SK-N-DZ (cell line): ENCODE data around the gene LYRM7.
A peak's percentile ranks its signal among the peaks of the same experiment; 100 is the strongest.
"Not testable (repeated sequence)": the region's sequence is repeated elsewhere in the genome, so short reads cannot be mapped to it uniquely, and the experiment has no call there.

Experiments used
- DNase-seq: peaks from one replicate; pipeline ENCODE4 v3.0.0-alpha.2; 2015; ENCODE audit warnings: low spot score

The LYRM7 gene

DNA sequence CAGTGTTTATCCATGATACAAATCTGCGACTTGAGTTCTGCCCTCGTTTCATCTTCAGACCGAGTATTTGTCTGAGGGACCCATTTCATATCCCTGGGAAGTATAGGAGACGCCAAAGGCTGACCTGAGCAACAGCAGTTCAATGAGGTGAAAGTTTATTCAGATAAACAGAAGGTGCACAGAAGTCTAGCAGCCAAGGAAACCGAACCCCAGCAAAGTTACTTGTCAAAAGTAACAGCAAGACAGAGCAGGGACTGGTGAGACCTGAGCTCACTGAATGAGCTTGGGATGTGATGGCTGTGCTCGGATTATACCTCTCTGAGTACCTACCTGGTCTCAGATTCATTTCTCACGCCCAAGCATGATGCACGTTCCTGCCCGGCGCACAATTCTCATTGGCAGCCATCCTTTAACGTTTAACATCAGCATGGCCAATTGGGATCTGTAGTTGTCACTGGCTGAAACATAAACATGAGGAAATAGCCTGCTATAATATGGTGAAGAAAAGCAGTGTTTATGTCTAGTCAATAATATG is 599 bp downstream of the LYRM7 start:
- DNase-seq, result peak; percentile 27

DNA sequence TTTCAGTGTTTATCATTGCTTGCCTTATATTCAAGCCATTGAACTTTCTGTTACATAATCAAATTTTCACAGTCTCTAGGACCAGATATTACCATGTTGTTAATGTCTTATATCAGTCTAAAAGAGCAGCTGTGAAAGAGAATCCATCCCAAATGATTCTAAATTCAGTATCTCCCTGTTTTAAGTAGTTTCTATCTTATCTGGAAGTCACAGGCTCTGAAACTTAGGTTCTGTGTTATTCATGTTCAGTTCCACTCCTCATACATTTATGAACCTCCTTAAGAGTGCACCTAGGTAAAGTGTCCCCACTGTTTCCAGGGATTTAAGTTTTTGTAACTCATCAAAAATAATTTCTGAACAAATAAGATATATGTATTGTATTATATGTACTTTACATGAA is 9.7 kb downstream of the LYRM7 start:
- DNase-seq, result no peak

DNA sequence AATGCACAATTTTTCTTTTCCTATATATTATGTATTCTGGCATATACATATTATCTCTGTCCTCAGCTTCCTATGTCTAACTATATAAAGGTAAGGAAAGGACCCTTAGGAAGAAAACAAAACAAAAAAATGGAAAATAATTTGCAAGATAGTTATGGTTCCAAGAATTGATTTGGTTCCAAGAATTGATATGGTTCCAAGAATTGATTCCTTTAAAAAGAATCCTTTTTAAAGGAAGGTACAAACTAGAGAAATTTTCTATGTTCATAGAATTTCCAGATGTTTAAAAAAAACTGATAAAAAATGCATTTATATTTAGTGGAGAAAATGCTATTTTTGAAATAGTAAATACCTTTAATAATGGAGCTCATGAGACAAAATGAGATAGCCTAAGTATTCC is 12.1 kb downstream of the LYRM7 start:
- DNase-seq, result no peak

DNA sequence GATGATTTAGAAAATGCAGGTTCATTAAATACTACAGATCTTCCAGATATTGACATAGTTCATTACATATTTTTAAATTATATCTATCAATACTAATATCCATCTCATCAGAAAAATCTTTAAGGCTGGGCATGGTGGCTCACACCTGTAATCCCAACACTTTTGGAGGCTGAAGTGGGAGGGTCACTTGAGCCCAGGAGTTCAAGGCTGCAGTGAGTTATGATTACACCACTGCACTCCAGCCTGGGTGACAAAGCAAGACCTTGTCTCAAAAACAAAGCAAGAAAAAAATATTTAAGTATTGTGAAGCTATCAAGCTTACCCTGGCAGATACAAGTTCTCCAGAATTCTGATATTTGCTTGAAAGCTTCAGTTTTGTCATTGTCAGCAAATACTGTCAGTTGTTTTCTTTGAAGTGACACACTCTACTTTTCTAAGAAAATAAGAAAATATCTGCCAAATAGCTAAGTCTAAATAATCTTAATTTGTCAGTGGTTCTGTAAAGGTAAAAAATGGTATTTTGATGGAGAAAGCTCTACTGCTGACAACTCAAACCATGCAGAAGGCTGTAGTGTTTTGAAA is 14.9 kb downstream of the LYRM7 start:
- no peak for DNase-seq

DNA sequence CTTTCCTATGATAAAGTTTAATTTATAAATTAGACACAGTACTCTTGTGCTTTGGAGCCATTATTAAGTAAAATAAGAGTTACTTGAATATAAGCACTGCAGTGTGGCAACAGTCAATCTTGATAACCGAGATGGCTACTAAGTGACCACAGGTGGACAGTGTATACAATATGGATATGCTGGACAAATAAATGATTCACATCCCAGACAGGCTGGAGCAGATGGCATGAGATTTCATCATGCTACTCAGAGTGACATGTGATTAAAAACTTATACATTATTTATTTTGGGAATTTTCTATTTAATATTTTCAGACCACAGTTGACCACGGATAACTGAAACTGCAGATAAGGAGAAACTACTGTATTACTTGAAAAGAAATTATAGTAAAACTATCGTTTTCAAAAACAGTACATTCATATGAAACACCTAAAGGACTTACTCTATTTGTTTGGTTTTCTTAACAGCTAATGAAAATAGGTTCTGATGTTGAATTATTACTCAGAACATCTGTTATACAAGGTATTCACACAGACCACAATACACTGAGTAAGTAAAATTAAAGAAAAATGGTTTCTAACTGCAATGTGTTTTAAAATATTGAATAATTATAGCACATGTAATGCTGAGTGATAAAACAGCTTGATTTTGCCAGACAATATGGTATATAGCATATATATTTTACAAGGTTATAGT is 16.0 kb downstream of the LYRM7 start:
- no peak for DNase-seq

DNA sequence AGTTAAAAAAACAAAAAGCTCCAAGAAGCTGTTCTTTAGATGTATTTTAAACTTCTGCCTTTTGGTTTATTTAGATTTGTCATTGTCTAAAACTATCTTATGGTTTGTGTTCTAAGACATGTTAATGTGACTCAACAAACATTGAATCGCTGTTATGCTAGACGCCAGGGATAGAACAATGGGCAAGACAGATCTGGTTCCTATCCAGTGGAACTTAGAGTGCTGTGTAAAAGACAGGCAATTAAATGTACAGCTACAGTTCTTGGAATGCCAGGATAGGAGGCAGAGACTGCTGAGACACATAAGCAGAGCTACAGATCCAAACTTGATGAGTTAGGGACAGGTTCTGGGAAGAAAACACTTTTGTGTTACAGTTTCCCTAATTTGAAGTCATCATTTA is 22.4 kb downstream of the LYRM7 start:
- no peak for DNase-seq

DNA sequence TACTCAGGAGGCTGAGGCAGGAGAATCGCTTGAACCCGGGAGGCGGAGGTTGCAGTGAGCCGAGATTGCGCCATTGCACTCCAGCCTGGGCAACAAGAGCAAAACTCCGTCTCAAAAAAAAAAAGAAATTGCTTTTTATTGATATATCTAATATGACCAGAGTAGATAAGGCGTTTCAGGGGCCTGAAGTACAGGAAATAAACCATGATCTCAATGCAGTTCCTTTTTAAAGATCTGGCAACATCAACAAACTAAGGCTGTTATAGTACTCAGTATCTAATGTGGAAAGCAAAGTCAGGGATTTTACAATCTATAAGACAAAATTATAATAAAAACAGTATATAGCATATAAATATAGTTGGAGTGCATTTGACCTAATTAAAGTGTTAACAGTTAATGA is 23.2 kb downstream of the LYRM7 start:
- not testable (repeated sequence) for DNase-seq

DNA sequence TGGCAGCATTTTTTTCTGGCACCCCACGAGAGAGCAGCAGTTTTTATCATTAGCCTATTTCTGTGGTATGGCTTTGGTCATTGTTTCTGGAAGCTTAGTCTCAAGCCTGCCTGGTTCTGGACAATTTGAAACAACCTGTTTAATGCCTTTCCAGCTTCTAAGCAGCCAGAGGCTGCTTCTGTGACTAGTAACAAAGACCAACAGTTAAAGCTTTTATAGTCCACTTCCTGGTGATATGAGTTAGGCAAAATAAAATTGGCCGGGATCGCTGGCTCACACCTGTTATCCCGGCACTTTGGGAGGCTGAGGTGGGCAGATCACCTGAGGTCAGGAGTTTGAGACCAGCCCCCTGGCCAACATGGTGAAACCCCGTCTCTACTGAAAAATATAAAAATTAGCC is 24.0 kb downstream of the LYRM7 start:
- no peak for DNase-seq

DNA sequence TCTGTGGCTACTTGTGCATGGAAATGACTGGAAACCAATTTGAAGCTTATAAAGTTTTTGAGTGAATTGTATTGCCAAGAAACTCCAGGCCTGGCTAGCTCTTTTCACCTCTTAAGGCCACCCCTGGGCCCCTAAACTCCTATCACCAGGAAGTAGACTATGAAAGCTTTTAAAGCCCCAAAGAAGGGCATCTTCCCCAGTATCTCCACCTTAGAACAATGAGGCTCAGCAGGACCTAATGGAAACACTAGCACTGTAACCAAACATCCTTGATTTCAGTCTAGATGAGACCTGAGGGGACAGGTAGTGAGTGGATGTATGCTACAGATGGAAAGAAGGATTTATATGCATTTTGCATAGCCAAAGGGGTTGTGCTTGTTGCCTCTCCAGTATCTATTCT is 25.0 kb downstream of the LYRM7 start:
- DNase-seq, result no peak

DNA sequence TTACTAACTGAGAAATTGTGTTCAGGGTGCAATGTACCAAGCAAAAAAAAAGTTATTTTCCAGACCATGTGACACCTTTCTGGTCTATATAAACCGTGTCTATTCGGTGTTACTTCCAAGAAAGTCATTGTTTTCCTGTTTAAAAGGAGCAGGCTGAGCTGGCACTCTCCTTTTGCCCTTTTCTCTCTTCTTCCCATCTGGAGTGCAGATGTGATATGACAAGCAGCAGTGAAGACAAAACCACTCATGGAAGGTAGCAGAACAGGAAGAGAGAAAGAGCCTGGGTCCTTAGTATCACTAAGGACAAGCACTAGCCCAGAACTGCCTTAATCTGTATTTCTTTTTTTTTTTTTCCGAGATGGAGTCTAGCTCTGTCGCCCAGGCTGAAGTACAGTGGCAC is 25.6 kb downstream of the LYRM7 start:
- DNase-seq, result no peak

DNA sequence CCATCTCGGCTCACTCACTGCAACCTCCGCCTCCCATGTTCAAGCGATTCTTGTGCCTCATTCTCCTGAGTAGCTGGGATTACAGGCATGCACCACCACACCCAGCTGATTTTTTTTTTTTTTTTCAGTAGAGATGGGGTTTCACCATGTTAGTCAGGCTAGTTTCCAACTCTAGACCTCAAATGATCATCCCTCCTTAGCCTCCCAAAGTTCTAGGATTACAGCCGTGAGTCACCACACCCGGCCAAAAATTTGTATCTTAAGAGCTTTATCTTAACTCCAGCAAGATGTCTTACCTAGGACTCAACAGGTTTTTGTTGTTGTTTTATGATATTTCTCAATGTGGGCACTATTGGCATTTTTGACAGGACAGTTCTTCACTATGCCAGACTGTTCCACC is 27.9 kb downstream of the LYRM7 start:
- no peak for DNase-seq

DNA sequence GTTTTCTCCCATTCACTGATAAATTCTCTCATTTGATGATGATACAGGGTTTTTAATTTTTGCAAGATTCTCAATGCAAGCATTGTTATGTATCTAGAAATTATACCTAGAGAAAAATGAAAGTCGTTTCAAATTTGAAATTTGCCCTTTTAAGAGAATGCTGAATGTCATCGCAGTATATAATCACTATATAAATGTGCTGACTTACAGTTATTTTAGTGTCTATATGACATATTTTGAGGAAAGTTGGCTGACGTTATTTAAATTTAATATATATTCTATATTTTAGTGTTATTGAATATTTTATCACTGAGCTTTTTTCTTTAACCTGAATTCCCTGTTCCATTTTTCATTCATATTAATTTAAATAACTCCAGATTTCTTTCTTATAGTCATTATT is 29.8 kb downstream of the LYRM7 start:
- DNase-seq, result no peak

DNA sequence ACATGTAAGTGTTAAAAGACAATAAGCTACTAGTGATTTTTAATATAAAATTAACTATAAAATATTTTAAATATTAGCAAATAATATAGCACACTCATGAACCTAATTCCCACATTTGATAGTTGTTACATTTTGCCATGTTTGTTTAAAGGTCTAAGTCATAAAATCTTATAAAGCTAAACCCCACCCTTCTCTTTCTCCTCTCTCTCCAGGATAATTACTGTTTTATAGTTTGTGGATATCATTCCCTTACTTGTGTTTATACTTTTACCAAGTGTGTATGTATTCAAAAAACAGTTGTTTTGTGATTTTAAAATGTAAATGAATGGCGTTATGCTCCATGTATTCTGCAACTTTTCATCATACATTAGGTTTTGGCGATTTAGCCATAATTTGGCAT is 34.2 kb downstream of the LYRM7 start:
- no peak for DNase-seq

DNA sequence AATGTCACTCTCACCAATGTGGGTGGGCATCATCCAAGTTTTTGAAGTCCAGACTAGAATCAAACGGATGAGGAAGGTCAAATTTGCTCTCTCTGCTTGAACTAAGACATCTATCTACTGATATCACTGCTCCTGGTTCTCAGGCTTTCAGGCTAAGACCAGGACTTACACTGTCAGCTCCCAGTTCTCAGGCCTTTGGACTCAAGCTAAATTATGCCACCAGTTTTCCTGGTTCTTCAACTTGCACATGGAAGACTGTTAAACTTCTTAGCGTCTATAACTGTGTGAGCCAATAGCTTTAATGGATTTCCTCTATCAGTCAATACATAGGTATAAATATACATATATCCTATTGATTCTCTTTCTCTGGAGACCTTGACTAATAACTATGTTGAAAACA is 35.3 kb downstream of the LYRM7 start:
- DNase-seq, result no peak

DNA sequence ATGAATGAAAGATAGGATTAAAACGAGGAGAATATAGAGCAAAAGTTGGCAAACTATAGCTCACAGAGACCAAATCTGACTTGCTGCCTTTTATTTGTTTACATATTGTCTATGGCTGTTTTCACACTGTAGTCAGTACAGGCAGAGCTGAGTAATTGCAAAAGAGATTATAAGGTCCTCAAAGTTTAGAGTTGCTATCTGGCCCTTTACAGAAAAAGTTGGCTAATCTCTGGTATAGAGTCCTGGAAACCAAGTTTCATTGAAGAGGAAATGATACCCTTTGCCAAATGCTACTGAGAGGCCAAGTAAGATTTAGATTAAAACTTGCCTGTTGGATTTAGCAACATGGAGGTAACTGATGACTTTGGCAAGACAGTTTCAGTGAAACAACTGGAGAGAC is 36.0 kb downstream of the LYRM7 start:
- no peak for DNase-seq

DNA sequence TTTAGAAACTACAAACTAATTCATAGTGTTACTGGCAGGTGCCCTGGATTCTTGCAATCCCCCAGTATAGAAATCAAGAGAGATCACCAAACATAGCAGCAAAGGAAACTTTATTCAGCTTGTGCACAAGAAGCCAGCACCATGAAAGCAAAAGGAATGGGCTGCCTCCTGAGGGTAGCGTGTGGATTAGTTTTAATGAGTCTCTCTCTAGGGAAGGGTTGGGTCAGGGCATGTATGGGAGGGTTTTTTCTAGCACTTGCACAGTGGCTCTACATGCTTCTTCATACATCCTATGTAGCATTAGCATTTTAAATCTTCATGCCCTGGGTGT is 38.4 kb downstream of the LYRM7 start:
- no peak for DNase-seq

DNA sequence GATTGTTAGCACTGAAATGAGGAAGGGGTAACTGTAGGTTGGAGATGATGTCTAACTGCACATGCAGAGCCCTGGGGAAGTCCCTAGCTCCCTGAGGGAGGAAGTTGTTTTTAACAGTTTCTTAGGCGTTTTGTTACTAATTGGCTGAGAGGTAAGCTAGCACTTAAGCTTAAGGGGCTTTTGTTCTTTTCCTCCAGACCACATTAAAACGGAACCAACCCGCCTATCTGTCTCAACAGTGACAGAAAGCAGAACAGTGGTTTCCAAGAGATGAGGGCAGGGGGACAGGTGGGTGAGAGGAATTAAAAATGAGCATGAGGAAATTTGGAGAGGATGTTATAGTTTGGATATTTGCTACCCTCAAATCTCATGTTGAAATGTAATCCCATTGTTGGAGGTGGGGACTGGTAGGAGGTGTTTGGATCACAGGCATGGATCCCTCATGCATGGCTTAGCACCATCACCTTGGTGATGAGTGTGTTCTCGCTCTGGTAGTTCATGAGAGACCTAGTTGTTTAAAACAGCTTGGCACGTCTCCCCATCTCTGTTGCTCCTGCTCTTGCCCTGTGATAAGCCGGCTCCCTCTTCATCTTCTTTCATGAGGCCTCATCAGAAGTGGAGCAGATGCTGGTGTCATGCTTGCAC is 38.9 kb downstream of the LYRM7 start:
- no peak for DNase-seq

DNA sequence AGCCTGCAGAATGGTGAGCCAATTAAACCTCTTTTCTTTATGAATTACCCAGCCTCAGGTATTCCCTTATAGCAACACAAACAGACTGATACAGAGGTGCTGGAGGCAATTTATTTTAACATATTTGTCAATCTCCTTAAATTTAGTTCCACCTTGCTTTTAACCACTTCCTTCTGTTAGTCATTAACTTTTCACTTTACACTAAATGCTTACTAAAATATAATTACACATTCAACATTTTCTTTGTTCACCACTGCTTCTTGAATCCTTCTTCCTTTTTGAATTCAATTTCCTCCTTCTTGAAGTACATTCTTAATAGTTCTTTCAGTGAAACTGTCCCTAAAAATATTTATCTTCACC is 39.4 kb downstream of the LYRM7 start:
- DNase-seq, result no peak

DNA sequence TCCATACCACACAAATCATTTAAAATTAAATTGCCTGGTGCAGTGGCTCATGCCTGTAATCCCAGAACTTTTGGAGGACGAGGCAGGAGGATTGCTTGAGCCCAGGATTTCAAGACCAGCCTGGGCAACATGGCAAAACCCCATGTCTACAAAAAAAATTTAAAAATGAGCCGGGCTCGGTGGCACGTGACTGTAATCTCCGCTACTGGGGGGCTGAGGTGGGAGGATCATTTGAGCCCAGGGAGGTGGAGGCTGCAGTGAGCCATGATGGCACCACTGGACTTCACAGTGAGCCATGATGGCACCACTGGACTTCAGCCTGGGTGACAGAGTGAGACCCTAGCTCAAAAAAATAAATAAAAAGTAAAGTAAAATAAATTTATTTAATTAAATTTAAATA is 40.9 kb downstream of the LYRM7 start:
- no peak for DNase-seq

DNA sequence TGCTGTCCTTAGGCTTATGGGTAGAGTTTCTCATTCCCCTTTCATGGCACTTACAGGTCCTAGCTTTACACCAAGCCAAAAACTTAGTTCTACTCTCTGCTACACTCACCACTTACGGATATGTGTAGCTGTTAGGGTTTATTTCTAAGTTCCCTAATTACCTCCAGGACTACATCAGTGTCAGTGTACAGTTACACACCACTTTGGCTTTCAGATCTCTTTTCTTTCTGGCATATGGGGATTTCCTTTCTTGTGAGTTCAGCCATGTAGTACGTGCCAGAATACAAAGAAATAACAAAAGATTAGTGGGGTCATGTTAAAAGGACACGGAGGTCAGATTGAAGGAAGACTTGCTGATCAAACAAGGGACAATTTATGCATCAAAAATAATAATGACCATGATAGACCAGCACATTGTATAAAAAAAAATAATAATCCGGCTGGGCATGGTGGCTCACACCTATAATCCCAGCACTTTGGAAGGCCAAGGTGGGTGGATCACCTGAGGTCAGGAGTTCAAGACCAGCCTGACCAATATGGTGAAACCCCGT is 41.8 kb downstream of the LYRM7 start:
- DNase-seq, result no peak

DNA sequence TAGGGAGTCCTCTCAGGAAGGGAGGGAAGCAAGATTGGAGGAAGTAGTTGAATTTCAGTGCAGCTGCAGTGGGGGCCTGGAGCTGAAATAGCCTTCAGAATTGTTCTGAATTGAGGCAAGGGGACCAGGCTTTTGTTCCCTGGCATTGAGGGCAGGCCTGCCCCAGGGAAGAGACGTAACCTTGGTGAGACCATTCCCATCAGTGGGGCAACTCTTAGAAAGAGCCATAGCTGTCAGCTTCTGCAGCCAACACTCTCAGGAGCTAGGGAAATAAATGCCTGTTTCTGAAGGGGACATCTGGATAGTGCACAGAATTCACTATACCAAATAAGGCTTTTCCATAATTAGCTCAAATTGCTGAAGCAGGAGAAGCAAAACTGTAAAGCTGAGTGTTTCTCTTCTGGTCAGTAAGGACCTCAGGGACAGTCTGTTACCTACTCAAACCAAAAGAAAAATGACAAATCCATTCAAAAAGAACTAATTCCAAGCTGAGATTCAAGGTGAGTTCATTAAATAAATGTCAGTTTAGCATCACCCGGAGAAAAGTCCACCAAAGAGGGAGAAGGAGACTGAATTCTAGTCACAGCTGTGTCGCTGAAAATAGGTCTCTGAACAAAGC is 44.0 kb downstream of the LYRM7 start:
- DNase-seq, result peak; percentile 35

DNA sequence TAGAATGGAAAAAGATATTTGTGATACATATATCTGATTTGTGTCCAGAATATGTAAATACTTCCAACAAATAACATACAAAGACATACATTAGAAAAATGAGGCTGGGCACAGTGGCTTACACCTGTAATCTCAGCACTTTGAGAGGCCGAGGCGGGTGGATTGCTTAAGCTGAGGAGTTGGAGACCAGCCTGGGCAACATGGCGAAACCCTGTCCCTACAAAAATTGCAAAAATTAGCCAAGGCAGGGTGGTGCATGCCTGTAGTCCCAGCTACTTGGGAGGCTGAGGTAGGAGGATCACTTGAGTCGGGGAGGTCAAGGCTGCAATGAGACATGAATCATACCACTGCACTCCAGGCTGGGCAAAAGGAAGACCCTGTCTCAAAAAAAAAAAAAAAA is 47.0 kb downstream of the LYRM7 start:
- no peak for DNase-seq

DNA sequence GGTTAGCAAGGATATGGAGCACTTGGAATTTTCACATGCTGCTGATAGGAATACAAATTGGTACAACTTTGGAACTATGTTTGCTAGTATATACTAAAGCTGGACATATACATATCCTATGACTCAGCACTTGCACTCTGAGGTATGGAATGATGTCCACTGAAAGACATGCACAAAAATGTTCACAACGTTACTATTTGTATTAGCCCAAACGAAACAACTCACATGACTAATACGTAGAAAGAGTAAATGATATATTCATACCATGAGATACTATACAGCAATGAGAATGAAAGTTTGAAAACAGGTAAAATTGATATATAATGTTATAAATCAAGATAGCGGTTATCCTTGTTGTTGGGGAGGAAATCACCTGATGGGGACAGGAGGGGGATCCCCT is 47.6 kb downstream of the LYRM7 start:
- no peak for DNase-seq
